ENCODE measurements around the gene CFB.
"Not testable (repeated sequence)": the region's sequence is repeated elsewhere in the genome, so short reads cannot be mapped to it uniquely, and the experiment has no call there.

GRCh38 chr6:31980998-31981397 is 35.1 kb downstream of the CFB start:
- not testable (repeated sequence) for TF ChIP-seq CTCF, POLR2A (IDR thresholded peaks at IDR 0.05)

Measured in Peyer's patch (tissue), 4 donors.